ENCODE data around the gene XPNPEP3.
"Not testable (repeated sequence)": the region's sequence is repeated elsewhere in the genome, so short reads cannot be mapped to it uniquely, and the experiment has no call there.

Gene XPNPEP3

GRCh38 chr22:40862013-40862412, 5.1 kb downstream of the XPNPEP3 start, which contains the start of gene DNAJB7:
DNAJB7 (minus strand) TSS chr22:40862113; CDS start chr22:40861994, 119 bp downstream.
- no peak for DNase-seq

GRCh38 chr22:40862537-40862936, 5.6 kb downstream of the XPNPEP3 start:
- DNase-seq, result no peak

- no peak for DNase-seq
These were observed 10.2 kb downstream of the XPNPEP3 start for GRCh38 chr22:40867109-40867508.

- DNase-seq, result not testable (repeated sequence)
These were observed 11.4 kb downstream of the XPNPEP3 start for GRCh38 chr22:40868379-40868778.

- no peak for DNase-seq
These were observed 17.1 kb downstream of the XPNPEP3 start for GRCh38 chr22:40874016-40874415.

- DNase-seq, result no peak
These were observed 18.2 kb downstream of the XPNPEP3 start for GRCh38 chr22:40875111-40875510.

- DNase-seq, result no peak
These were observed 20.0 kb downstream of the XPNPEP3 start for GRCh38 chr22:40876907-40877306.

- no peak for DNase-seq
These were observed 20.5 kb downstream of the XPNPEP3 start for GRCh38 chr22:40877488-40877887.

GRCh38 chr22:40878922-40879321, 22.0 kb downstream of the XPNPEP3 start:
- no peak for DNase-seq

- DNase-seq, result no peak
These were observed 32.2 kb downstream of the XPNPEP3 start for GRCh38 chr22:40889116-40889515.

GRCh38 chr22:40890881-40891280, 33.9 kb downstream of the XPNPEP3 start:
- DNase-seq, result no peak

GRCh38 chr22:40894417-40894816, 37.5 kb downstream of the XPNPEP3 start:
- no peak for DNase-seq

- no peak for DNase-seq
These were observed 42.0 kb downstream of the XPNPEP3 start for GRCh38 chr22:40898850-40899357.

- no peak for DNase-seq
These were observed 47.2 kb downstream of the XPNPEP3 start for GRCh38 chr22:40904101-40904500.

- DNase-seq, result no peak
These were observed 51.9 kb downstream of the XPNPEP3 start for GRCh38 chr22:40908895-40909294.

- DNase-seq, result no peak
These were observed 54.8 kb downstream of the XPNPEP3 start for GRCh38 chr22:40911772-40912171.

GRCh38 chr22:40912987-40913386, 56.0 kb downstream of the XPNPEP3 start:
- DNase-seq, result not testable (repeated sequence)

- DNase-seq, result no peak
These were observed 62.5 kb downstream of the XPNPEP3 start for GRCh38 chr22:40919446-40919845.

GRCh38 chr22:40920526-40920925, 63.6 kb downstream of the XPNPEP3 start:
- no peak for DNase-seq

GRCh38 chr22:40922484-40923303, 65.7 kb downstream of the XPNPEP3 start:
- no peak for DNase-seq

- no peak for DNase-seq
These were observed 71.7 kb downstream of the XPNPEP3 start for GRCh38 chr22:40928657-40929056.

- no peak for DNase-seq
These were observed 75.4 kb downstream of the XPNPEP3 start for GRCh38 chr22:40932396-40932795.

GRCh38 chr22:40939202-40939601, 82.3 kb downstream of the XPNPEP3 start:
- no peak for DNase-seq

GRCh38 chr22:40950962-40951794, 94.2 kb downstream of the XPNPEP3 start, which contains the start of gene RBX1:
RBX1 (plus strand) TSS chr22:40951378; CDS start chr22:40951399, 21 bp downstream.
- DNase-seq, result peak; percentile 97
